HG03521 (cell line): Measurements from ENCODE around the gene ASIC5.

ENCODE experiments used
- ATAC-seq: cut with Tn5 transposase; IDR thresholded peaks from one replicate; pipeline ENCODE4 v1.9.1; 2021; ENCODE audit warnings: mild to moderate bottlenecking, moderate library complexity; ENCODE audit not compliant: unreplicated experiment

The ASIC5 gene

GRCh38 chr4:155881555-155881954 is 15.5 kb upstream of the ASIC5 start:
- no peak for ATAC-seq

GRCh38 chr4:155879767-155880166 is 13.7 kb upstream of the ASIC5 start:
- ATAC-seq: no peak

DNA sequence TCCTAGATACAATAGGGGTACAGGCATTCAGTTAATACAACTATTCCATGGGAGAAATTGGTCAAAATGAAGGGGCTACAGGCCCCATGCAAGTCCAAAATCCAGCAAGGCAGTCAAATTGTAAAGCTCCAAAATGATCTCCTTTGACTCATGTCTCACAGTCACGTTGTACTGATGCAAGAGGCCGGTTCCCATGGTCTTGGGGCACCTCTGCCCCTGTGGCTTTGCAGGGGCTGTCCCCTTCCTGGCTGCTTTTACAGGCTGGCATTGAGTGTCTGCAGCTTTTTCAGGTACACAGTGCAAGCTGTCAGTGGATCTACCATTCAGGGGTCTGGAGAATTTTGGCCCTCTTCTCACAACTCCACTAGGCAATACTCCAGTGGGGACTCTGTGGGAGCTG is 12.5 kb upstream of the ASIC5 start:
- ATAC-seq: no peak

GRCh38 chr4:155877971-155878370 is 11.9 kb upstream of the ASIC5 start:
- no peak for ATAC-seq

DNA sequence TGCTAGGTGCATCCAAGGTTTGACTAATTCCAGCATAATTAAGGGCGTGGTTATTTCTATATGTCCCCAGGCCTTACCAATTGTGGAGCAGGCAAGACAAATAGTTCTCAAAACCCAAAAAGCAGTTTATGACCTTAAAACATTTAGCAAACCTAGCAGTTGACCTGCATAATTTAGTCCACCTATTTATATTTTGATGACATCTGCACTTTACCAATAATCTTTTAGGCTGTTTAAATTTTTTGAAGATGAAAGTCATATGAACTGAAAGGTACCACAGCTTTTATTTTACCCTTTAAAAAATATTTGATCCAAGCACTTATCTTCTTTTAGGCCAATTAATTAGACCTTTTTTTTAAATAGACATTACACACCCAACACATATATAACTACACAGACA is 9.8 kb upstream of the ASIC5 start:
- no peak for ATAC-seq

- no peak for ATAC-seq
These were observed 10.2 kb downstream of the ASIC5 start for GRCh38 chr4:155855897-155856296.

GRCh38 chr4:155854582-155855226 is 11.4 kb downstream of the ASIC5 start:
- ATAC-seq: no peak

- ATAC-seq: no peak
These were observed 12.9 kb downstream of the ASIC5 start for GRCh38 chr4:155853189-155853588.

GRCh38 chr4:155849042-155849441 is 17.0 kb downstream of the ASIC5 start:
- no peak for ATAC-seq

DNA sequence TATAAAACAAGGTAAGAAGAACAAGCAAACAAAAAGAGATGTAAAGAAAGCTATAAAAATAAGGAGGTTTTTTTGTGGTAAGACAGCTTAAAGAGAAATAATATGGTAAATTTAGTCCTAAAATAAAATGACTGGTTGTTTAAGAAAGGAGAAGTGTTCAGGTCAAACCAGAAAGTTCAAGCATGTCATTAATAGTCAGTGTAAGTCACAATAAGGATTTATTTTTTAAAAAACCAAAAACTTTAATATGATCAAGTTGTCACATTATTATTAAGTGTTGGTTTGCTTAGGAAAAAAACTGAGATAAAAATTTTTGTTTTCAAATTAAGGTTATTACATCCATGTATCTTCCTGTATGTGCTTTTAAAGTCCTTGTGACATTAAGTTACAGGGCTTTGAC is 19.1 kb downstream of the ASIC5 start:
- no peak for ATAC-seq

- ATAC-seq: no peak
These were observed 24.0 kb downstream of the ASIC5 start for GRCh38 chr4:155842080-155842479.

DNA sequence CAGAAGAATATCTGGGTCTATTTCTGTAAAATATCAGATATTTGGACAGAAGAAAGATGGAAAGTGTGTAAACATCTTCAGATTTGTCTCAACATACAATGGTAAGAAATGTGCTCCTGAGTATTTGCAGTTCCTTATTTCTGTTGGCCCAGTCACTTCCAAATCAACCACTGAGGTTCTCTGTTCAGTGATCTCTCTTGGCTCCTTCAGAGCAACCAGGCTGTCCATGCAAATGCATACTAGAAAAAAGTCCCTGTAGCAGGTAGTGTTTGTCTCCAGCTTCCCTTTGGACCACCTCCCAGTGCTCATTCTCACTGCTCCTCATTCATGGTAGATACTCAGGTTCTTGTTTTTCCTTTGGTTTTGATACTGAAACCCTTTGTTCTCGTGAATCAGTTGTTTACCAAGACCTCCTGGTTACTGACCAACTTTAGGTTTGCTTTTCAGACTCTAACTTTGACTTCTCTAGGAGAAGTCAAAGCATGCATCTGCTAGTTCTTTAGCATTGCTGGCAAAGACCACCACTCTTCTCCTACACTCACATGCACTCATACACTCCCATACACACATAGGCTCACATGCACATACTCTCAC is 28.8 kb downstream of the ASIC5 start:
- no peak for ATAC-seq

GRCh38 chr4:155832664-155833063 is 33.4 kb downstream of the ASIC5 start:
- no peak for ATAC-seq

DNA sequence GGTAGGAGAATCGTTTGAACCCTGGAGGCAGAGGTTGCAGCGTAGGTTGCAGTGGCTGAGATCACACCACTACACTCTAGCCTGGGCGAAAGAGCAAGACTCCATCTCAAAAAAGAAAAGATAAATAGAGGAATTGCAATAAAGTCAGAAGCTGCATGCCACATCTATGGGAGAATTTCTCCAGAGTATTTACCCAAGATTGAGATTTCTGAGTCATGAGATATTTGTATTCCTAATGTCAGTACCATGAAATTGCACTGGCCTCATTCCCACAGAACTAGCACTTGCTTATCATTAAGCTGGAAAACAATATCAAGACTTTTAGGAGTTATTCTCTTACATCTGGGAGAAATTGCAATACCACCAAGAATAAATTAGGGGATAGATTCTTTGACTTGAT is 37.4 kb downstream of the ASIC5 start:
- ATAC-seq: no peak

GRCh38 chr4:155822572-155822971 is 43.5 kb downstream of the ASIC5 start:
- ATAC-seq: no peak

DNA sequence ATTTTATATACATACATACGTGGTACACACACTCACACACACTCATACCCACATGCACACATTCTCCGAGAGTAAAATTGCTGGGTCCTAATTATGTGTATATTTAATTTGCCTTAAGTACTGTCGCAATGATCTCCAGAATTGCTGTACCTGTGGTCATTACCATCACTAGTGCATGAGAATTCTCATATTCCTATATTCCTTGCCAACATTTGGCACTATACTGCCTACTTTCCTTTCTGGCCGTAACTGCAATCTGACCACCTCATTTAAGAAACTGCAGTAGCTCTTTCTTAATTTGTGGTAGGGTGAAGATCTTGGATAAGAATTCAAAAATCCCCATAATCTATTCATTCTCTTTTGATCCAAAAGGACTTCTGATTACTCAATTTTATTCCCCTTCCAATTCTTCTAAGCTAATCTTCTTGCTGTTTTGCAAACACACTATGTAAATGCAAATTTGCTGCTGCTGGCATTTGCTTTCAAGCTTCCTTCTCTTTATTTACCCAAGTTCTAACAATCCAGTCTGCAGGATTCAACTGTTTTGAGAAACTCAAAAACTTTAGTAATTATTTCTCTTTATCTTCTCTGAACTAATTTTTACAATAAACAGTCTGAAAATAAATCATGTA is 45.1 kb downstream of the ASIC5 start:
- no peak for ATAC-seq

DNA sequence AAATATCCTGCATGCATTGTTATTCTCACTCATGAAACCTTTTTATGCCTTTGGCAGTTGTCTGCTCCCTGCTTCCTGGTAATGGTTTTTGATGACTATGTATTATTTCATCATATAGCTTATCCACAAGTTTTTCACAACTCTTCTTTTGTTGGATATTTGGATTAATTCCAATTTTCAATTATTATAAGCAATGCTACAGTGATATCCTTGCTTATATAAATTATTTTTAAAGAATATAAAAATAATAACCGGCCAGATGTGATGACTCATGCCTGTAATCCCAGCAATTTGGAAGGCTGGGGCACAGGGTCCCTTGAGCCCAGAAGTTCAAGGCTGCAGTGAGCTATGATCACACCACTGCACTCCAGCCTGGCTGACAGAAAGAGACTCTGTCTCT is 47.0 kb downstream of the ASIC5 start:
- no peak for ATAC-seq

GRCh38 chr4:155818639-155819038 is 47.4 kb downstream of the ASIC5 start:
- no peak for ATAC-seq

GRCh38 chr4:155811083-155811482 is 55.0 kb downstream of the ASIC5 start:
- no peak for ATAC-seq

GRCh38 chr4:155809835-155810234 is 56.2 kb downstream of the ASIC5 start:
- peak; percentile 96 for ATAC-seq

- ATAC-seq: no peak
These were observed 59.1 kb downstream of the ASIC5 start for GRCh38 chr4:155807021-155807420.

DNA sequence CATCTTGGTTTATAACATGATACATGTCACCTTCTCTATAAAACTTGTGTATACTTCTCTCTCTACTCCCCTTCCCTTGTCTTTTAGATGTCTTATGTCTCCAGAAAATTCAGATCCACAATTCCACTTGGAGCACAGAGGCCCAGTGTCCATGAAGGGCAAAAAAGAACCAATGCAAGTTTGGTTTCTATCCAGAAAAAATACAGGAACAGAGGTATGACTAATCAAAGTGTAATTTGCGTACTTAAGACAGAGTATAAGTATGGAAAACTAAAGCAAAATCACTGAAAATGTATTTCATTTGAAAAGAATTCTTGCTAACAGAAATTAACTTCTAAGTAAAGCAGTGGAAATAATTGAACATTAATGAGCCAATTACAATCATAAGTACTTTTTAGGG is 61.1 kb downstream of the ASIC5 start:
- ATAC-seq: no peak
